Brain pericyte (primary cell): ENCODE results near the gene RAB33A.
"Not testable (repeated sequence)": the region's sequence is repeated elsewhere in the genome, so short reads cannot be mapped to it uniquely, and the experiment has no call there.

Source experiments
- DNase-seq: peaks from one replicate; pipeline ENCODE4 v3.0.0-alpha.2; 2012; ENCODE audit warnings: low read depth, low spot score

RAB33A gene

DNA sequence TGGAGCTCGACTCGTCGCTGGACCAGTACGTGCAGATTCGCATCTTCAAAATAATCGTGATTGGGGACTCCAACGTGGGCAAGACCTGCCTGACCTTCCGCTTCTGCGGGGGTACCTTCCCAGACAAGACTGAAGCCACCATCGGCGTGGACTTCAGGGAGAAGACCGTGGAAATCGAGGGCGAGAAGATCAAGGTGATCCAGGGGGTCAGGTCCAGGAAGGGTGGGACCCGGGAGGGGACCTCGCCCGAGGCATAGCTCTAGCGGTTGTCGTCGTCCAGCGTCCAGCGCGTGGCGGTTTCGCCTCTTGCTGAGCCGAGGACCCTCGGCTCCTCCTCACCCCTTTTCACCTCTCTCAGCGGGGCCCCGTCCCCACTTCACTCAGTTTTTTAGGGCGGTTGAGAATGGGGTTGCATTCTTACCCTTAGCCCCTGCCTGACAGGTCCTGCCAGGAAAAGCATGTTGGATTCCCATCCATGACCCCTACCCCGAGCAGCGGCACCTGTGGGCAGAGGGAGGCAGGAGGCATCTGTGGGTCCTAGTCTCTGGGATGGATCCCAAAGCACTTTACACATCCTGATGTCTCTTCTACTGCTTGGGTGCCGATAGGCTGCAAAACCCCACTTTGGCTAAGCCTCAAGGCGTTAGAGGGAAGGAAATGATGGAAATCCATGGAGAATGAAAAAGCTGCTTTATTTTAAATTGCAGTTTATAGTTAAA is 524 bp downstream of the RAB33A start:
- DNase-seq, result no peak

DNA sequence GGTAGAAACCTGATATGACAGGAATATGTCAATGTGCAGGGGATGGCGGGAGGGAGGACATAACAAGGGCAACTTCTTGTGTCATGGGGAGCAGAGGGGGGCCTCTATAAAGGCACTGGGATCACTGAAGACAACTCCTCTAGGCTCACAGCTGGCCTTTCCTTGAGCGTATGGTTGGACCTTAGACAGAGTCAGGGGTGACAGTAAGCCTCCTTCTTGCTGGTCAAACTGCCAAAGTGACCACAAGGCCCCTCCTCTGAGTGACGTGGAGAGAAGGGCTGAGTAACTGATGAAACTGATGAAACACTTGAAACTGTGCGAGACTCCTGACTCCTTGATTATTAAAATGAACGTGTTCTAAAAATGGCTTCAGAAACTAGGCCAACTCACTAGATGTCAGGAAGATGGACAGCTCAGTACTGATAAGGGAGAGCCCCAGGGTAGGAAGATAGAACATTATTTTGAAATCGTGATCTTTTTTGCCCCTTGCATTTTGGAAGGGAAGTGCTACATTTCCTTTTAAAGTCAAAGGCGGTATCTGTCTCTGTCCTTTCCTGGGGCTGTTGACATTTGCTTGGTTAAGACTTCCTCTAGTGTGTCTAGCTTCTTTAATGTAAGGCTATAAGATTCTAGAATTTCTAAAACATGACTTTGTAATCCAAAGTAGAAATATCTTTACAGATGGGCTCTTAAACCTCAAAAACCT is 1.6 kb downstream of the RAB33A start:
- no peak for DNase-seq

- DNase-seq, result no peak
Observed at GRCh38 chrX:130174045-130174704, 2.4 kb downstream of the RAB33A start.

DNA sequence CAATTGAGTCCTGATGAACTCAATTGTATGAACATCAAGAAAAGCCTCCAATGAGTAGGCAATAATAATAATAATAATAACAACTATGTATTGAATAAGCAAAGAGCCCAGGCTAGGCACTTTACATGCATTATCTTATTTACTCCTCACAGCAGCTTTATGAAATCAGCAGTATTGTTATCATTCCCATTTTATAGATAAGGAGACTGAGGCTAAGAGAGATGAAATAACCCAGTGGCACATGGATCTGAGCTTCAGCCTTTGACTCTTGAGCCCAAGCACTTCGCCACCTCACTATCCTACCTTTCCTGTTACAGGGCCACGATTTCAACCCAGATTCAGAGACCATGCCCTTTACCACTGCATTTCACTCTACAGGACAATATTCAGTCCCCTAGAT is 3.2 kb downstream of the RAB33A start:
- no peak for DNase-seq

- no peak for DNase-seq
Observed at GRCh38 chrX:130176354-130176776, 4.6 kb downstream of the RAB33A start.

- DNase-seq, result no peak
Observed at GRCh38 chrX:130176942-130177341, 5.2 kb downstream of the RAB33A start.

DNA sequence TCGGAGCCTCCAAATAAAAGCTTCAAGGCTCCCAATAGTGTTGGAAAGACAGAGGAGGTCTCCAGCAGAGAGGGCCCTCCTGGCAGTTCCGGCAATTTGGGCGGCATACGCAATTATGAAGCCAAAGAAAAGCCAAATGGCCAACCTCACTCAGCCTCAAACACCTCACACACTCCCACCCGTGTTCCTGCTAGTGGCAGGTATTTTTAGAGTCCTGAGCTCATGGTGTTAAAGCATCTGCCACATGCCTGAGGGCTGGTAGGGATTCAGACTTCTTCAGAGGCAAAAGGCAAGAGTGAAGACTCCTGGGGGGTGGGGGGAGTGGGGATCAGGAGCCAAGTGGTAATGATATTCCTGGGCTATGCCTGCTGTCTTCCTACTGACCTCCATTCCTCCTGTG is 7.4 kb downstream of the RAB33A start:
- no peak for DNase-seq

GRCh38 chrX:130179579-130180215 is 7.9 kb downstream of the RAB33A start:
- DNase-seq, result no peak

- no peak for DNase-seq
Observed at GRCh38 chrX:130184168-130184567, 12.4 kb downstream of the RAB33A start.

DNA sequence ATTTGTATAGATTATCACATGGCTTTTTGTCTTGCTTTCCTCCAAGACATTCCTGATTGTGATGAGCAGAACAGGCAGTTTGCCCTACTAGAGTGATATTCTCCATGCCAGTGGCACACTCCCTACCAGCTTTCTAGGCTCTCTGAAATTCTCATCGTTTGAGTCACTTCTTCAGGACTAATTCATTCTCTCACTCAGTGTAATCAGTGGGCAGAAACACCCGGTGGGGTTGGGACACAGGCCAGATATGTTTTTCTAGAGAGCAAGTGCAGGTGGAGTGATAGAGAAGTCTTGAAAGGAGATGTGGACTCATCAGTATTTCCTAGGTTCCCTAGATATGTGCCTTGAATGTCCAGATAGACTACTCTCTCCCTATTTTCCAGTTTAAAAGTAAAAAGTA is 13.1 kb downstream of the RAB33A start:
- DNase-seq, result no peak

- DNase-seq, result no peak
Observed at GRCh38 chrX:130186651-130187050, 14.9 kb downstream of the RAB33A start.

GRCh38 chrX:130190801-130191200 is 19.0 kb downstream of the RAB33A start:
- no peak for DNase-seq

DNA sequence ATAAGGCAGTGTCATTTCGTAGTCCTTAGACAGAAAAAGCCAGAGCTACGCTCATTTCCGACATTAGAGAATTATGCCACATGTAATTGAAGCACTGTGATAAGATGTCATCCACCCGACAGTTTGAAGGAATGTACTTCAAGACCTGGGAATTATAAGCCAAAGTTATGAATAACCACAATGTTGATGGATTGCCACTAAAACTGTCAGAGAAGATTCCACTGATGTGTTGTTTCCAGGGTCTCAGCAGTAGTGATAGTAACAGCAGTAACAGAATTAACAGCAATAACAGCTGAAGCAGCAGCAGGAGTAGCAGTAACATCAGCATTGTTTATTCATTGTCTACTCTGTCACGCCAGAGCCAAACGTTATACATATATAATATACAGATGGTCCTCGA is 24.7 kb downstream of the RAB33A start:
- no peak for DNase-seq

DNA sequence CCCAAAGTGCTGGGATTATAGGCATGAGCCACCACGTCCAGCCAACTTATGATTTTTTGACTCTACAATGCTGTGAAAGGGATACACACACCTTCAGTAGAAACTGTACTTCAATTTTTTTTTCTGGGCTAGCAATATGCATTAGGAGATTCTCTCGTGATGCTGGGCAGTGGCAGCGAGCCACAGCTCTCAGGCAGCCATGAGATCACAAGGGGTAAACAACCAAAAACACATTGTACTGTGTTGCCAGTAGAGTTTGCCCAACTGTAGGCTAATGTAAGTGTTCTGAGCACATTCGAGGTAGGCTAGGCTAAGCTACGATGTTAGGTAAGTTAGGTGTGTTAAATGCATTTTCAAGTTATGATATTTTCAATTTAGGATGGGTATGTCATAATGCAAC is 25.7 kb downstream of the RAB33A start:
- no peak for DNase-seq

DNA sequence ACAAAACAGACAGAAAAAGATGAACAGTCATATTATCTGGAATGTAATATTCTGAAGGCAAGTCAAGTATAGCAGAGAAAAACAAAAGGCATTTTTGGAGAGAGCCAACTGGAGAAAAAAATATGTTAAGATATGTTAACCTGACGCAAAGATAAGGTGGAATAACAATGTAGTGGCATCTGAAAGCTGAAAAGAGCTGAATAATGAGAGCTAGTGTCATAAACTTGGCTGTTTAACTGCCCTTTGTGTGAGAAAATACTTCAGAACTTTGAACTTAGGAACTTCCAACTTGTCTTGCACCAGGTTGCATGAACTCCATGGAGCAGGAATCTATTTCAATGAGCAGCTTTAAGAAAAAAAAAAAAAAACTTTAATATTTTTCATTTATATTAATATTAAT is 32.9 kb downstream of the RAB33A start:
- no peak for DNase-seq

DNA sequence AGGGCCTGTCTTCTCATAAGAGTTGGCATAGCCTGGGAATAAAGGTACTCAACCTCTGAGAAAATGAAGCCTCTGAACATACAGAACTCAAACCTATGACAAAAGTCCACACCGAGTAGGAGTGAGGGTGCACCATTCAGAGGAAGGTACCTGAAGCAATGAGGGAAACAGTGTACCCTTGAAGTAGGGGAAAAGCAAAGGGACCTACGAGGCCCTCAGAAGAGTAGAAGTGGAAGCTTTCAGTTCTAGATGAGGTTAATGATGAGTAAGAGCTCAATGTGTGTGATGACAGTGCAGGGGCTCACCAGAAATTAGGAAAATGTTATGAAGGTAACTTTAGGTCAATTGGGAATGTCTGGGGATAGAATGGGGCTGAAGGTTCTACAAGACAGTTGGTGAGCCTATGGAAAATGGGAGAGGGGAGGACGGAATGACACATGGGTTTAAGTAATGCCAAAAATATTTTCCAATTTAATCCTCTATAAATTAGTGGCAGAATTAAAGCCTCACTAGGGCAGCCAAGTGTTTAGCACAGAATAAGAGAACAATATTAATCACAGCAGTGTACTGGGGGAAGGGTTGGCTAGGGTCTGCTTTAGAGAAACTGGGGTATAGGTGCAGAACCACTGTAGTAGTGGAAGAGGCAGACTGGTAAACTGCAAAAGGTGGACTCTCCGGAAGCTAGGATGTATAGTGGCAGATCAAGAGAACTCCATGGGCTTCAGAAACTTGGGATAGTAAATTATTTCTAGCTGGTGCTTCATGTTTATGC is 39.8 kb downstream of the RAB33A start:
- no peak for DNase-seq

- no peak for DNase-seq
Observed at GRCh38 chrX:130212371-130212770, 40.6 kb downstream of the RAB33A start.

DNA sequence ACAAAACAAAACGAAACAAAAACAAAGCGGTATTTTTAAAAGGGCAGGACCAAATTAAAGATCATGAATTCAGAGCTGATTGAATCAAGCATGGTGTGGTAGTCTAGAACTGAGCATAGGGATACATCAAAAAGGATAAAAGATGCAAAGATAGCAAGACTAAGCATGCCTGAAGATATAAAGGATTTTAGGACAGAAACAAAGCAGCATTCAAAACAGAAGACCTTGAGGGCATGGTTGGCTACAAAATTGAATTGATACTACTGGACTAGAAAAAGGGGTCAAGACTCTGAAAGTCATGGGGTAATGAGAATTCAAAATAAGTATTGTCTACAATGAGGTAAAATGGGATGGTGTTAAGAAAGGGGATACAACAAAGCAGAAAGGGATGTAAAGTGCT is 41.6 kb downstream of the RAB33A start:
- DNase-seq, result no peak

GRCh38 chrX:130216320-130216719 is 44.6 kb downstream of the RAB33A start:
- DNase-seq, result no peak

- no peak for DNase-seq
Observed at GRCh38 chrX:130224810-130225209, 53.0 kb downstream of the RAB33A start.

- DNase-seq, result no peak
Observed at GRCh38 chrX:130228871-130229270, 57.1 kb downstream of the RAB33A start.

DNA sequence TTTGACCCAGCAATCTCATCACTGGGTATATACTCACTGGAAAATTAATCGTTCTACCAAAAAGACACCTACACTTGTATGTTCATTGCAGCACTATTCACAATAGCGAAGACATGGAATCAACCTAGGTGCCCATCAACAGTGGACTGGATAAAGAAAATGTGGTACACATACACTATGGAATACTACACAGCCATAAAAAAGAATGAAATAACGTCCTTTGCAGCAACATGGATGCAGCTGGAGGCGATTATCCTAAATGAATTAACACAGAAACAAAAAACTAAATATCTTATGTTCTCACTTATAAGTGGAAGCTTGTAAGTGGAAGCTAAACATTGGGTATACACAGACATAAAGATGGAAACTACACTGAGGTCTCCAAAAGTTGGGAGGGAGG is 59.4 kb downstream of the RAB33A start:
- DNase-seq, result not testable (repeated sequence)
